Caco-2 (cell line): Measurements from ENCODE around the gene PRIM1. TPM values are rescaled to one million over a fixed set of nuclear protein-coding genes. Genes with fewer than 3 reads are reported as not detected.

Experiments used
- BruUV-seq: library from RNA; stranded (reverse); fragments of 400-500 nt; replicated peaks from 2 replicates; lab custom pipeline; 2021; lab: Mats Ljungman, UMichigan
- CTCF ChIA-PET: fragments of 300-600 bp; sonication (Branson Sonifier 250); formaldehyde crosslinking; loops from one replicate; lab custom pipeline; 2022; ENCODE audit warnings: antibody characterized with exemption; lab: Charles Lee
- POLR2A ChIA-PET: fragments of 300-600 bp; sonication (Branson Sonifier 250); formaldehyde crosslinking; loops from one replicate; lab custom pipeline; 2022; ENCODE audit warnings: antibody characterized with exemption; lab: Charles Lee
- DNase-seq, 2 experiments: peaks; one replicate each; pipeline versions ENCODE4 v3.0.0 to v3.0.0-alpha.2; 2020 to 2022
- H3K27me3 ChIP-seq: replicated peaks from 2 replicates; pipeline ENCODE4 v1.6.0; 2011; ENCODE audit warnings: low read length; ENCODE audit not compliant: control insufficient read depth, insufficient read depth
- H3K36me3 ChIP-seq: 2 replicates; pipeline ENCODE4 v1.5.1; 2011; ENCODE audit warnings: low read length; ENCODE audit not compliant: control insufficient read depth, insufficient read depth
- H3K4me1 ChIP-seq: fragments of 250-450 bp; sonication (Bioruptor Pico); 2 replicates; pipeline ENCODE4 v1.5.1; 2020; ENCODE audit warnings: mild to moderate bottlenecking
- H3K4me3 ChIP-seq: 2 replicates; pipeline ENCODE4 v1.5.1; 2011; ENCODE audit warnings: low read depth, mild to moderate bottlenecking, control low read depth, low read length
- H3K9me3 ChIP-seq: fragments of 250-450 bp; sonication (Bioruptor Pico); 2 replicates; pipeline ENCODE4 v1.5.1; 2020; ENCODE audit warnings: mild to moderate bottlenecking, moderate library complexity
- H3K27ac Mint-ChIP-seq: one replicate; pipeline ENCODE4 v1.8.0; 2022; ENCODE audit warnings: mixed read lengths; ENCODE audit not compliant: unreplicated experiment
- H3K27me3 Mint-ChIP-seq: one replicate; pipeline ENCODE4 v1.8.0; 2022; ENCODE audit warnings: mixed read lengths; ENCODE audit not compliant: insufficient read depth, unreplicated experiment
- H3K36me3 Mint-ChIP-seq: one replicate; pipeline ENCODE4 v1.8.0; 2022; ENCODE audit warnings: mild to moderate bottlenecking, mixed read lengths; ENCODE audit not compliant: insufficient read depth, unreplicated experiment
- H3K4me1 Mint-ChIP-seq: one replicate; pipeline ENCODE4 v1.8.0; 2022; ENCODE audit warnings: low read depth, mixed read lengths; ENCODE audit not compliant: unreplicated experiment
- H3K4me3 Mint-ChIP-seq: one replicate; pipeline ENCODE4 v1.8.0; 2022; ENCODE audit warnings: mild to moderate bottlenecking, moderate library complexity, mixed read lengths; ENCODE audit not compliant: unreplicated experiment
- H3K9me3 Mint-ChIP-seq: one replicate; pipeline ENCODE4 v1.8.0; 2022; ENCODE audit warnings: mixed read lengths; ENCODE audit not compliant: unreplicated experiment
- intact Hi-C: fragments of 100-400 bp; cut with micrococcal nuclease; formaldehyde crosslinking; loops from one replicate; pipeline ENCODE4 v1.10.0; 2022; ENCODE audit not compliant: unreplicated experiment
- total RNA-seq: library from RNA; stranded (reverse); gene quantifications from 2 replicates; pipeline ENCODE4 v1.2.3, GENCODE V29; 2022
- TF ChIP-seq, protein P1 (sequence below), 2 experiments: fragments of 200-600 bp in 1 of 2; IDR thresholded peaks; 1 replicate in 1 of 2; 2 replicates in 1 of 2; pipeline versions ENCODE4 v1.5.1 to v1.8.0; 2011 to 2022; ENCODE audit warnings: antibody characterized with exemption in 1 of 2, control low read depth in 1 of 2, inconsistent platforms in 1 of 2, low read depth in 1 of 2, low read length in 1 of 2, mild to moderate bottlenecking in 1 of 2, moderate library complexity in 1 of 2; ENCODE audit not compliant: insufficient read depth in 1 of 2, severe bottlenecking in 1 of 2, unreplicated experiment in 1 of 2

The PRIM1 gene
- total RNA-seq, 1 experiment from 2014 or later = 38.0 TPM

DNA sequence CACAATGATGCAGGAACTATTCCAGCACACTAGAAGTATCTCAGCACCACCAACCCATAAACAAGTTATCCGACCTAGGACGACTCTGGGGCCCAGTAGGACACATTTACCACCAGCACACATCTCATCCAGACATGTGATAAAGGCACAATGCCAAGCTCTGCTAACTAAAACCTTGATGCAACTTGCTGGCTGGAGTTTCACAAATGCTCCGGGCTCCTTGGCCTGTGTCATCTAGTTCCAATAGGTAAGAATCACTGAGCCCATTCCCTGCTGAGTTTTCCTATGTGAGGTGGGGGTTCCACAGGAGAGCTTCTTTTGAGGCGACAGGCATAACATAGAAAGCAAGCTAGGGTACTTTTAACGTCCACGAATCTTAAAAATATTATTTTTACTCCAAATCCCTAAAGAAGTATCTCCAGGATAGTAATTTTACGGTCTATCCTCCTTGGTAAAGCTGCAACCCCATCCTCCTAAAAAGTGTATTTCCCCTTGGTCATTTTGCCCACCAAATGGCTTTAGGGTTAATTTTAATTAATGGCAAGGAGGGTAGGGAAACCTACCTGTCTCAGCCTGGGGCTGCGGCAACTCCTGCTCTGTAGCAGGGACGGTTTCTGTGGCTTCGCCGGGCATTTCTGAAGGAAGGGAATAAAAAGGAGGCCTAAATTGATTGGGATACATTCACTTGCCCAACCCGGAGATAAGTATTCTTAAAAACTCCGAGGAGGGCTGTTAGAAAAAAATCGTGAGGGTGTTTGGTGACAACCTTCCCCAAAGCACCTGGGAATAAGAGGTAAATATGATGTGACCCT lies 28.0 kb downstream of the PRIM1 start:
- H3K9me3 ChIP-seq = no peaks in the 10 kb centered on the region
- H3K27ac Mint-ChIP-seq = peak overlapping the region; percentile 99
- intact Hi-C loops = loop anchor here (5.0 kb wide), 1 partner anchor 87 kb away; no protein-coding TSS in a partner anchor
- ChIA-PET CTCF (no interaction called here), POLR2A (interaction anchor here (0.6 to 3.7 kb wide), 2 partner anchors 27 to 36 kb away, joined by 4 to 29 read pairs; partner anchors contain the start of gene PTGES3)
- no peak for DNase-seq
- H3K4me3 Mint-ChIP-seq = peak overlapping the region; percentile 99
- no peaks in the 10 kb centered on the region for H3K27me3 Mint-ChIP-seq
- H3K9me3 Mint-ChIP-seq = no peaks in the 10 kb centered on the region
- TF ChIP-seq, protein P1, sequence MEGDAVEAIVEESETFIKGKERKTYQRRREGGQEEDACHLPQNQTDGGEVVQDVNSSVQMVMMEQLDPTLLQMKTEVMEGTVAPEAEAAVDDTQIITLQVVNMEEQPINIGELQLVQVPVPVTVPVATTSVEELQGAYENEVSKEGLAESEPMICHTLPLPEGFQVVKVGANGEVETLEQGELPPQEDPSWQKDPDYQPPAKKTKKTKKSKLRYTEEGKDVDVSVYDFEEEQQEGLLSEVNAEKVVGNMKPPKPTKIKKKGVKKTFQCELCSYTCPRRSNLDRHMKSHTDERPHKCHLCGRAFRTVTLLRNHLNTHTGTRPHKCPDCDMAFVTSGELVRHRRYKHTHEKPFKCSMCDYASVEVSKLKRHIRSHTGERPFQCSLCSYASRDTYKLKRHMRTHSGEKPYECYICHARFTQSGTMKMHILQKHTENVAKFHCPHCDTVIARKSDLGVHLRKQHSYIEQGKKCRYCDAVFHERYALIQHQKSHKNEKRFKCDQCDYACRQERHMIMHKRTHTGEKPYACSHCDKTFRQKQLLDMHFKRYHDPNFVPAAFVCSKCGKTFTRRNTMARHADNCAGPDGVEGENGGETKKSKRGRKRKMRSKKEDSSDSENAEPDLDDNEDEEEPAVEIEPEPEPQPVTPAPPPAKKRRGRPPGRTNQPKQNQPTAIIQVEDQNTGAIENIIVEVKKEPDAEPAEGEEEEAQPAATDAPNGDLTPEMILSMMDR (IDR thresholded peaks at IDR 0.05; ENCODE audit: insufficient read depth in 1 of 2, low read depth in 1 of 2, low read length in 1 of 2, severe bottlenecking in 1 of 2, unreplicated experiment in 1 of 2) = no peak
- H3K4me1 Mint-ChIP-seq = peaks cover 41% of the 10 kb centered on the region
- H3K27me3 ChIP-seq = no peaks in the 10 kb centered on the region
- peaks cover 1% of the 10 kb centered on the region for H3K36me3 ChIP-seq
- BruUV-seq = no TSS peak
- peaks cover 30% of the 10 kb centered on the region for H3K4me1 ChIP-seq
- peaks cover 72% of the 10 kb centered on the region for H3K36me3 Mint-ChIP-seq
- H3K4me3 ChIP-seq = peak overlapping the region; percentile 68

- TF ChIP-seq, protein P1 (IDR thresholded peaks at IDR 0.05; ENCODE audit: insufficient read depth in 1 of 2, low read depth in 1 of 2, low read length in 1 of 2, severe bottlenecking in 1 of 2, unreplicated experiment in 1 of 2) = no peak
- H3K9me3 Mint-ChIP-seq = no peaks in the 10 kb centered on the region
- H3K27me3 ChIP-seq = no peaks in the 10 kb centered on the region
- H3K9me3 ChIP-seq = no peaks in the 10 kb centered on the region
- H3K27me3 Mint-ChIP-seq = no peaks in the 10 kb centered on the region
- peaks cover 1% of the 10 kb centered on the region for H3K36me3 ChIP-seq
- H3K4me3 Mint-ChIP-seq = peak overlapping the region; percentile 99
- ChIA-PET POLR2A (interaction anchor here (3.7 kb wide), 1 partner anchor 35 kb away, joined by 29 read pairs; the partner anchor contains the start of gene PTGES3), CTCF (interaction anchor here (0.5 to 0.9 kb wide), 2 partner anchors 37 to 87 kb away, joined by 3 to 4 read pairs; no protein-coding TSS in a partner anchor)
- intact Hi-C loops = loop anchor here (5.0 kb wide), 1 partner anchor 86 kb away; no protein-coding TSS in a partner anchor
- H3K4me1 Mint-ChIP-seq = peaks cover 46% of the 10 kb centered on the region
- H3K4me1 ChIP-seq = peaks cover 32% of the 10 kb centered on the region
- DNase-seq = no peak
- H3K36me3 Mint-ChIP-seq = peaks cover 78% of the 10 kb centered on the region
- BruUV-seq = no TSS peak
- H3K4me3 ChIP-seq = peak overlapping the region; percentile 68
- H3K27ac Mint-ChIP-seq = peak overlapping the region; percentile 99
Observed at GRCh38 chr12:56723352-56723751, 28.8 kb downstream of the PRIM1 start.

DNA sequence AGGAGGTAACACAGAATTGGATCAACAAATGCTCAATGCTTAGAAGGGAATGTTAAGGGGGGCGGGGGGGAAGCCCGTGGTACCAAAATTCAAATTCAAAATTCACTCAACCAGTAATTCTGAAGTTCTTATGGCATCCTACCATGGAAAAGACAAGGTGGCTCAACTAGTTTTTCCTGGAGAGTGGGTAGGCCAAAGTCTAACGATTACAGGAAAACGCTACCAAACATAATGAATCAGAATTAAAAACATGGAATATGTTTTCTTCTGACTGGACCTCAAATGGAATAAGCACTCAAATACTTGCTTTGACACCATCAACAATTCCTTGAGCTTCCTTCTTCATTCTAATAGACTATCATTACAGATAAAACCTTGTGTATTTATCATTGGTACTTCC lies 29.3 kb downstream of the PRIM1 start:
- ChIA-PET POLR2A (interaction anchor here (3.7 kb wide), 1 partner anchor 35 kb away, joined by 29 read pairs; the partner anchor contains the start of gene PTGES3), CTCF (interaction anchor here (0.5 to 0.9 kb wide), 2 partner anchors 37 to 86 kb away, joined by 3 to 4 read pairs; no protein-coding TSS in a partner anchor)
- Histone ChIP-seq H3K36me3 (peaks cover 1% of the 10 kb centered on the region), H3K4me1 (peaks cover 32% of the 10 kb centered on the region), H3K27me3 (no peaks in the 10 kb centered on the region), H3K9me3 (no peaks in the 10 kb centered on the region), H3K4me3 (peak overlapping the region; percentile 3; the same call in 1 of the 2 replicates)
- Mint-ChIP-seq H3K9me3 (no peaks in the 10 kb centered on the region), H3K27me3 (no peaks in the 10 kb centered on the region), H3K4me1 (peaks cover 46% of the 10 kb centered on the region), H3K36me3 (peaks cover 78% of the 10 kb centered on the region), H3K4me3 (peak overlapping the region; percentile 99), H3K27ac (no peak overlapping the region)
- intact Hi-C loops = loop anchor here (5.0 kb wide), 1 partner anchor 86 kb away; no protein-coding TSS in a partner anchor
- no TSS peak for BruUV-seq
- no peak for DNase-seq
- TF ChIP-seq, protein P1 (IDR thresholded peaks at IDR 0.05; ENCODE audit: insufficient read depth in 1 of 2, low read depth in 1 of 2, low read length in 1 of 2, severe bottlenecking in 1 of 2, unreplicated experiment in 1 of 2) = no peak
